Measurements from ENCODE around the gene CD7.

CD7 gene

DNA sequence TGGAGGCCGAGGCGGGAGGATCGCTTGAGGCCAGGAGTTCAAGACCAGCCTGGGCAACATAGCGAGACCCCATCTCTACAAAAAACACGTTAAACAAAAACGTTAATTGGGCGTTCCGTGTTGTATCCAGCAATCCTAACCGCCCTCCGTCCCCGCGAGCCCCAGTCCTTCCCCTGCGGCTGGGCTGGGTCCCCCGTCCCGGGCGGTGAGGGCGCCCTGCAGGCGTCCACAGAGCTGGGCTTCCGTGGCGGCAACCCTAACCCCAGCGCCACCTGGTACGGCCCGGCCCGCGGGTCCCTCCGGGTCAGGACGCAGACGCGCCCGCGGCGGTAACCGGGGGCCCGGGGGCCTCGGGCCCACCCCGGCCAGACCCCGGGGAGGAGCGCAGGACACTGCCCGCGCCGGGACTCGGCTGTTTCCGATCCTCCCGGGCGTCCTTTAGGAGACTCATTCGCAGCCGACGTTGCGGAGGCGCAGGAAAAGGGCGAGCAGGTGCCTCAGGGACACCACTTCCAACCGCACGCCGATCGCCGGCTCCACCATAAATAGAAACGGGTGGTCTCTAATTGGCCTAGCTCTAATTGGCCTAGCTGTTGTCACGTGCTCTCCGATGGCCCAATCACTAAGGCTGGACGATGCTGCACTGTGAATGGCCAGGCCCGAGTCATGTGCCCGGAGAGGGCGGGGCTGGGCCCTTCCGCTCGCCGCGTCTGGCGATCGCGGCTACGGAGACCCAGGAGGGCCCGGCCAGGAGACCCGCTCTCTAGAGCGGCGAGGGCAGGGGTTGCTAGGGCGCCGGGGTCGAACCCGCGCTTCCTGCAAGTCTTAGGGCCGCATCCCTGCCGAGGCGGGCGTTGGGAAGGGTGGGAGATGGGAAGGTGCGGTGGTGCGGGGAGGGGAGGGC lies 24.9 kb downstream of the CD7 start:
- DNase-seq (ENCODE audit: low read depth) = peak; percentile 98
- TF ChIP-seq, protein P1, sequence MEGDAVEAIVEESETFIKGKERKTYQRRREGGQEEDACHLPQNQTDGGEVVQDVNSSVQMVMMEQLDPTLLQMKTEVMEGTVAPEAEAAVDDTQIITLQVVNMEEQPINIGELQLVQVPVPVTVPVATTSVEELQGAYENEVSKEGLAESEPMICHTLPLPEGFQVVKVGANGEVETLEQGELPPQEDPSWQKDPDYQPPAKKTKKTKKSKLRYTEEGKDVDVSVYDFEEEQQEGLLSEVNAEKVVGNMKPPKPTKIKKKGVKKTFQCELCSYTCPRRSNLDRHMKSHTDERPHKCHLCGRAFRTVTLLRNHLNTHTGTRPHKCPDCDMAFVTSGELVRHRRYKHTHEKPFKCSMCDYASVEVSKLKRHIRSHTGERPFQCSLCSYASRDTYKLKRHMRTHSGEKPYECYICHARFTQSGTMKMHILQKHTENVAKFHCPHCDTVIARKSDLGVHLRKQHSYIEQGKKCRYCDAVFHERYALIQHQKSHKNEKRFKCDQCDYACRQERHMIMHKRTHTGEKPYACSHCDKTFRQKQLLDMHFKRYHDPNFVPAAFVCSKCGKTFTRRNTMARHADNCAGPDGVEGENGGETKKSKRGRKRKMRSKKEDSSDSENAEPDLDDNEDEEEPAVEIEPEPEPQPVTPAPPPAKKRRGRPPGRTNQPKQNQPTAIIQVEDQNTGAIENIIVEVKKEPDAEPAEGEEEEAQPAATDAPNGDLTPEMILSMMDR (IDR thresholded peaks at IDR 0.05; ENCODE audit: insufficient read depth, low read depth, low read length, missing control alignments) = no peak
- peak overlapping the region; percentile 87 for H3K4me3 ChIP-seq (ENCODE audit: low read depth, low read length)

DNA sequence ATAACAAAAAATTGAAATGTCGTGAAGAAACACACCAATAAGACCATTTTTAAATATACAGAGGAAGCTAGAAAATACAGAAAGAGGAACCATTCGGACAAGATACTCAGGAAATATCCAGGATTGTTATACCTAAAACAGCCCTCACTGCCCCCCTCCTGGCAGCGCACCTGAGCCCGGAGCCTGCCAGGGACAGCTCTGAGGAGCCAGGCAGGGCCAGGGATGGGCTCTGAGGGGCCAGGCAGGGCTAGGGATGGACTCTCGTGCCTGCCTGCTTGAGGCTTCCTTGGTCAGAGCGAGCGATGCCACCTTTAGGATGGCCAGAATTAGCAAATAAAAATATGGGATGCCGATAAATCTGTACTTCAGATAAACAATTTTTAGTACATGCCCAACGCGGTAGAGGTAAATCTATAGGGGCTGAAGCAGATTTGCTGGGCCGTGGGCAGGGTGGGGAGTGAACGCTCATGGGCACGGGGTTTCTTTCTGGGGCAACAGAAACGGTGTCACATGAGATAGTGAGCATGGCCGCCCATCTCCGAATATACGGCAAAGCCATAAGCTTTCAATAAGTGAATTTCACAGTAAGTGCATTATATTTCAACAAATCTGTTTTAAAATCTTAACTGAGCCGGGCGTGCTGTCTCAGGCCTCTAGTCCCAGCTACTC lies 25.7 kb downstream of the CD7 start:
- peak overlapping the region; percentile 87 for H3K4me3 ChIP-seq (ENCODE audit: low read depth, low read length)
- TF ChIP-seq, protein P1 (IDR thresholded peaks at IDR 0.05; ENCODE audit: insufficient read depth, low read depth, low read length, missing control alignments) = no peak
- DNase-seq (ENCODE audit: low read depth) = no peak

DNA sequence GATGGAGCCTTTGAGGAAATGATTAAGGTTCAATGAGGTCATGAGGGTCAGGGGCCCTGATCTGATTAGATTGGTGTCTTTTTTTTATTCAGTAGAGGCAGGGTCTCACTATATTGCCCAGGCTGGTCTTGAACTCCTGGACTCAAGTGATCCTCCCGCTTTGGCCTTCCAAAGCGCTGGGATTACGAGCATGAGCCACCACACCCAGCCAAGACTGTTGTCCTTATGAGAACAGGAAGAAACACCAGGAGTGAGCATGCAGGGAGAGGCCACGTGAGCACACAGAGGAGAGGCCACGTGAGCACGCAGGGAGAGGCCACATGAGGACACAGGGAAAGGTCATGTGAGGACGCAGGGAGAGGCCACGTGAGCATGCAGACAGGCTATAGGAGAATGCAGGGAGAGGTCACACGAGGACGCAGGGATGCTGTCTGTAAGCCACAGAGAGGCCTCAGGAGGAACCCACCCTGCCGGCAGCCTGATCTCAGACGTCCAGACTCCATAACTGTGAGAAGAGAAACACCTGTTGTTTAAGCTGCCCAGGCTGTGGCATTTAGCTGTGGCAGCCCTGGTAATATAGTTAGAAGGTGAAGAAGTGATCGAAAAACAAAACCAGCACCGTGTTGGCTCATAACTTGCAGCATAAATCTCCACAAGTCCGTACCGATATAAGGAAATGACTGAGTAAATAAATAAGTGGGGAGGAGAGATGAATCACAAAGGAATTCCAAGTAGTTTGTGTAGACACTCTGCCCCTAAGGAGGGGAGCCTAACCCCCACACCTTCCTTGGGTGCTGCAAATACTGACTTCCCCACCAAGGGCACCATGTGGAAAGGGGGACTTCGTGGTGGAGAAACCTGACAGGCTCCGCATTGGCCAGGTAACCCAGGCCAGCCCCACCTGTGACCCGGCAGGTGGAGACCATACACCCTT lies 29.3 kb downstream of the CD7 start:
- TF ChIP-seq, protein P1 (IDR thresholded peaks at IDR 0.05; ENCODE audit: insufficient read depth, low read depth, low read length, missing control alignments) = no peak
- H3K4me3 ChIP-seq (ENCODE audit: low read depth, low read length) = no peak overlapping the region
- no peak for DNase-seq (ENCODE audit: low read depth)

DNA sequence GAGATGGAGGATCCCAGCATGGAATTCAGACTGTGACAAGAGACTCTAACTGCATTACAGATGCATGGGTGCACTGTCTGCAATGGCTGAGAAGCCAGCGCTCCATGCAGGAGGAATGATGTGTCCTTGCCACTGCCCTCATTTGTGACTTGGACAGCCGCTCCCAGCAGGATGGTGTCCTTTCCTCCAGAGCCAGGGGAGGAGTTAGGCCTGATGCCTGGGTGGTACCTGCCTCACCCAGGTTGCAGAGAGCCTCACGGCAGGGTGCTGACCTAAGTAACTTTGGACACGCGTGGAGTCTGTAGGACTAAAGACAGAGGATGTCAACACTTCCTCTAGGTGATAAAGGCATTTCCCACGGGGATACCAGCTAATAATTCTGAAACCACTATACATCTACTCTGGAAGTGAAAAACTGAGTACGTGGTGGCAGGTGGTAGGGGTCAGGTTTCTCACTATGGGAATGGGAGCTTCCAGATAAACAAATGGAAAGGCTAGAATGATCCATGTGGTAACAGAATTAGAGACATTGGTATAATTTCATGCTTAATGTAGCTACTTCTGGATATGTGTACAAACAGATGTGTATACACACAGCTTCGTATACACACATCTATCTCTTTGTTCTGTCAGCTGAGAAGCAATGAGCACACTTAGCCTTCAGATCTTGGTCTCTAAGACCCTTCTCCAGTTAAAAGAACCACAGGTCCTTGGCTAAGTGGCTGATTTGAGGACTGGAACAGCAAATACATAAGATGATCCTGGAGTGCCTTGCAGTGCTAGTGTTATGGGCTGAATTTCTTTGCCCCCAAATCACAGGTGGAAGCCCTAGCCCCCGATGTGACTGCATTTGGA lies 30.2 kb downstream of the CD7 start:
- H3K4me3 ChIP-seq (ENCODE audit: low read depth, low read length) = no peak overlapping the region
- TF ChIP-seq, protein P1 (IDR thresholded peaks at IDR 0.05; ENCODE audit: insufficient read depth, low read depth, low read length, missing control alignments) = no peak
- no peak for DNase-seq (ENCODE audit: low read depth)

DNA sequence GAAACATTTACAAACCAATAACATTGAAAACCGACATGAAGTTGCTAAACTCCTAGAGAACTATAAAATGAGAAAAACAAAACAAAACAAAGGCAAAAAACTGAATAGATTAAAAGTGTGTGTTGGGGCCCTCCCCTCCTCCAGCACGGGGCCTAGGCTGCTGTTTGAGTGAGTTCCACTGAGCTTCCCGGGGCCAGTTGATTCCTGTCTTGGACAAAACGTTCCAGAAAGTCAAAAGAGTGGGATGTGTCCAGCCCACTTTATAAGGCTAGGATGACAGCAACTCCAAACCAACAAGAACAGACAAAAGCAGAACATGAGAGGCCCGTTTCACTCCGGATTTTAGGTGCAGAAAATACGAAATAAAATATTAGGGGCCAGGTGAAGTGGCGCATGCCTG lies 32.3 kb downstream of the CD7 start:
- TF ChIP-seq, protein P1 (IDR thresholded peaks at IDR 0.05; ENCODE audit: insufficient read depth, low read depth, low read length, missing control alignments) = no peak
- H3K4me3 ChIP-seq (ENCODE audit: low read depth, low read length) = no peak overlapping the region
- no peak for DNase-seq (ENCODE audit: low read depth)
